ENCODE measurements around the gene COX5A. TPM values are rescaled to one million over a fixed set of nuclear protein-coding genes. Genes with fewer than 3 reads are reported as not detected.

Gene COX5A
- total RNA-seq, 1 experiment from 2014 or later, result 295 TPM

GRCh38 chr15:74933573-74933972 is 4.3 kb downstream of the COX5A start:
- H3K4me1 Mint-ChIP-seq (ENCODE audit: insufficient read depth, unreplicated experiment), result peaks cover 6% of the 10 kb centered on the region
- POLR2A ChIA-PET, result interaction anchor here (0.6 to 1.0 kb wide), 3 partner anchors 20 to 24 kb away, joined by 3 to 5 read pairs (median 3); no protein-coding TSS in a partner anchor
- H3K9me3 Mint-ChIP-seq (ENCODE audit: unreplicated experiment), result no peaks in the 10 kb centered on the region
- CTCF ChIA-PET, result interaction anchor here (1.0 to 2.2 kb wide), 2 partner anchors 27 to 32 kb away, joined by 3 to 9 read pairs; partner anchors contain the start of gene FAM219B
- H3K27me3 Mint-ChIP-seq (ENCODE audit: insufficient read depth, unreplicated experiment), result no peaks in the 10 kb centered on the region
- peaks cover 53% of the 10 kb centered on the region for H3K36me3 Mint-ChIP-seq (ENCODE audit: insufficient read depth, unreplicated experiment)
- no peak overlapping the region for H3K4me3 Mint-ChIP-seq (ENCODE audit: unreplicated experiment)
- no peak for TF ChIP-seq CTCF (IDR thresholded peaks at IDR 0.05; ENCODE audit: unreplicated experiment)
- no peak overlapping the region for H3K27ac Mint-ChIP-seq (ENCODE audit: low read depth, unreplicated experiment)
- no TSS peak for BruUV-seq (replicated peaks)
- intact Hi-C loops (cut with micrococcal nuclease), result no loop called here
- DNase-seq (ENCODE audit: unreplicated experiment), result no peak

- peaks cover 82% of the 10 kb centered on the region for H3K36me3 Mint-ChIP-seq (ENCODE audit: insufficient read depth, unreplicated experiment)
- CTCF ChIA-PET, result no interaction called here
Observed at GRCh38 chr15:74928771-74929198, 9.1 kb downstream of the COX5A start.

GRCh38 chr15:74924525-74924924 is 13.3 kb downstream of the COX5A start:
- BruUV-seq (replicated peaks), result no TSS peak
- peaks cover 95% of the 10 kb centered on the region for H3K36me3 Mint-ChIP-seq (ENCODE audit: insufficient read depth, unreplicated experiment)
- H3K27ac Mint-ChIP-seq (ENCODE audit: low read depth, unreplicated experiment), result no peak overlapping the region
- TF ChIP-seq CTCF (IDR thresholded peaks at IDR 0.05; ENCODE audit: unreplicated experiment), result no peak
- intact Hi-C loops (cut with micrococcal nuclease), result no loop called here
- DNase-seq (ENCODE audit: unreplicated experiment), result no peak
- no peaks in the 10 kb centered on the region for H3K27me3 Mint-ChIP-seq (ENCODE audit: insufficient read depth, unreplicated experiment)
- H3K9me3 Mint-ChIP-seq (ENCODE audit: unreplicated experiment), result no peaks in the 10 kb centered on the region
- no peaks in the 10 kb centered on the region for H3K4me1 Mint-ChIP-seq (ENCODE audit: insufficient read depth, unreplicated experiment)
- POLR2A ChIA-PET, result no interaction called here
- no peak overlapping the region for H3K4me3 Mint-ChIP-seq (ENCODE audit: unreplicated experiment)
- CTCF ChIA-PET, result interaction anchor here (1.8 kb wide), 1 partner anchor 23 kb away, joined by 5 read pairs; no protein-coding TSS in a partner anchor

More at GRCh38 chr15:74928771-74929198, 9.1 kb downstream of the COX5A start:
- DNase-seq (ENCODE audit: unreplicated experiment), result no peak
- TF ChIP-seq CTCF (IDR thresholded peaks at IDR 0.05; ENCODE audit: unreplicated experiment), result no peak
- Mint-ChIP-seq H3K27me3 (ENCODE audit: insufficient read depth, unreplicated experiment) (no peaks in the 10 kb centered on the region), H3K4me1 (ENCODE audit: insufficient read depth, unreplicated experiment) (no peaks in the 10 kb centered on the region), H3K27ac (ENCODE audit: low read depth, unreplicated experiment) (no peak overlapping the region), H3K4me3 (ENCODE audit: unreplicated experiment) (no peak overlapping the region), H3K9me3 (ENCODE audit: unreplicated experiment) (no peaks in the 10 kb centered on the region)
- no TSS peak for BruUV-seq (replicated peaks)
- intact Hi-C loops (cut with micrococcal nuclease), result no loop called here
- POLR2A ChIA-PET, result interaction anchor here (2.0 kb wide), 1 partner anchor 23 kb away, joined by 11 read pairs; the partner anchor contains the start of gene FAM219B

GRCh38 chr15:74920456-74920855 is 17.4 kb downstream of the COX5A start:
- ChIA-PET CTCF (interaction anchor here (0.7 to 1.3 kb wide), 3 partner anchors 9 to 148 kb away, joined by 3 to 5 read pairs (median 4); no protein-coding TSS in a partner anchor), POLR2A (no interaction called here)
- DNase-seq (ENCODE audit: unreplicated experiment), result no peak

More at GRCh38 chr15:74920456-74920855, 17.4 kb downstream of the COX5A start:
- intact Hi-C loops (cut with micrococcal nuclease), result no loop called here
- BruUV-seq (replicated peaks), result no TSS peak
- Mint-ChIP-seq H3K36me3 (ENCODE audit: insufficient read depth, unreplicated experiment) (peaks cover 92% of the 10 kb centered on the region), H3K4me1 (ENCODE audit: insufficient read depth, unreplicated experiment) (no peaks in the 10 kb centered on the region), H3K4me3 (ENCODE audit: unreplicated experiment) (no peak overlapping the region), H3K27ac (ENCODE audit: low read depth, unreplicated experiment) (no peak overlapping the region), H3K9me3 (ENCODE audit: unreplicated experiment) (no peaks in the 10 kb centered on the region), H3K27me3 (ENCODE audit: insufficient read depth, unreplicated experiment) (no peaks in the 10 kb centered on the region)
- TF ChIP-seq CTCF (IDR thresholded peaks at IDR 0.05; ENCODE audit: unreplicated experiment), result no peak

Measured in MCF 10A (cell line).